Large intestine (tissue), 12 donors: ENCODE measurements around the gene SMARCB1. TPM values are rescaled to one million over a fixed set of nuclear protein-coding genes. Genes with fewer than 3 reads are reported as not detected.

ENCODE experiments used
- DNase-seq, 2 donors: peaks; one replicate each; pipeline versions ENCODE4 v3.0.0 to v3.0.0-alpha.2; 2013
- H3K27ac ChIP-seq: one replicate; pipeline ENCODE4 v1.5.1; 2013; ENCODE audit warnings: low read length
- H3K27me3 ChIP-seq: 2 replicates; pipeline ENCODE4 v1.6.1; 2013; ENCODE audit warnings: low read length; ENCODE audit not compliant: control insufficient read depth, insufficient read depth
- H3K36me3 ChIP-seq: 2 replicates; pipeline ENCODE4 v1.6.1; 2013; ENCODE audit warnings: low read length; ENCODE audit not compliant: control insufficient read depth, insufficient read depth
- H3K4me1 ChIP-seq: one replicate; pipeline ENCODE4 v1.6.1; 2013; ENCODE audit warnings: low read length; ENCODE audit not compliant: control insufficient read depth, insufficient read depth
- H3K4me3 ChIP-seq: one replicate; pipeline ENCODE4 v1.5.1; 2013; ENCODE audit warnings: low read length
- H3K9me3 ChIP-seq: one replicate; pipeline ENCODE4 v1.6.1; 2013; ENCODE audit warnings: mild to moderate bottlenecking, low read depth, low read length, moderate library complexity; ENCODE audit not compliant: control insufficient read depth
- WGBS: methylation state at CpG from one replicate; pipeline ENCODE4 v1.1.5; 2013; ENCODE audit warnings: low lambda C conversion rate; ENCODE audit not compliant: insufficient coverage; 5-methylcytosine and 5-hydroxymethylcytosine counted together
- long read RNA-seq, 11 donors: transcript quantifications; one replicate each; lab custom pipeline, GENCODE V29; 2026
- polyA plus RNA-seq: library from polyadenylated mRNA; unstranded; fragments of 120-200 nt; gene quantifications from one replicate; pipeline ENCODE4 v1.2.1, GENCODE V29; 2013

SMARCB1 gene
- 84.8 TPM for polyA plus RNA-seq
- long read RNA-seq, donor 1, full-length matches to known transcripts: 42 of 42 reads
- long read RNA-seq, donor 1, partial matches to known transcripts: 0 of 42 reads
- long read RNA-seq, donor 1, other reads (novel, unspliced or antisense): 0 of 42 reads
- long read RNA-seq, donor 2, full-length matches to known transcripts: 61 of 74 reads
- long read RNA-seq, donor 2, partial matches to known transcripts: 13 of 74 reads
- long read RNA-seq, donor 2, other reads (novel, unspliced or antisense): 0 of 74 reads
- long read RNA-seq, donor 3, full-length matches to known transcripts: 69 of 100 reads
- long read RNA-seq, donor 3, partial matches to known transcripts: 31 of 100 reads
- long read RNA-seq, donor 3, other reads (novel, unspliced or antisense): 0 of 100 reads
- long read RNA-seq, donor 4, full-length matches to known transcripts: 8 of 8 reads
- long read RNA-seq, donor 4, partial matches to known transcripts: 0 of 8 reads
- long read RNA-seq, donor 4, other reads (novel, unspliced or antisense): 0 of 8 reads
- long read RNA-seq, donor 5, full-length matches to known transcripts: 40 of 40 reads
- long read RNA-seq, donor 5, partial matches to known transcripts: 0 of 40 reads
- long read RNA-seq, donor 5, other reads (novel, unspliced or antisense): 0 of 40 reads
- long read RNA-seq, donor 6, full-length matches to known transcripts: 47 of 55 reads
- long read RNA-seq, donor 6, partial matches to known transcripts: 8 of 55 reads
- long read RNA-seq, donor 6, other reads (novel, unspliced or antisense): 0 of 55 reads
- long read RNA-seq, donor 7, full-length matches to known transcripts: 32 of 38 reads
- long read RNA-seq, donor 7, partial matches to known transcripts: 6 of 38 reads
- long read RNA-seq, donor 7, other reads (novel, unspliced or antisense): 0 of 38 reads
- long read RNA-seq, donor 8, full-length matches to known transcripts: 71 of 86 reads
- long read RNA-seq, donor 8, partial matches to known transcripts: 15 of 86 reads
- long read RNA-seq, donor 8, other reads (novel, unspliced or antisense): 0 of 86 reads
- long read RNA-seq, donor 9, full-length matches to known transcripts: 43 of 51 reads
- long read RNA-seq, donor 9, partial matches to known transcripts: 8 of 51 reads
- long read RNA-seq, donor 9, other reads (novel, unspliced or antisense): 0 of 51 reads
- long read RNA-seq, donor 10, full-length matches to known transcripts: 65 of 86 reads
- long read RNA-seq, donor 10, partial matches to known transcripts: 21 of 86 reads
- long read RNA-seq, donor 10, other reads (novel, unspliced or antisense): 0 of 86 reads
- long read RNA-seq, donor 11, full-length matches to known transcripts: 39 of 39 reads
- long read RNA-seq, donor 11, partial matches to known transcripts: 0 of 39 reads
- long read RNA-seq, donor 11, other reads (novel, unspliced or antisense): 0 of 39 reads

DNA sequence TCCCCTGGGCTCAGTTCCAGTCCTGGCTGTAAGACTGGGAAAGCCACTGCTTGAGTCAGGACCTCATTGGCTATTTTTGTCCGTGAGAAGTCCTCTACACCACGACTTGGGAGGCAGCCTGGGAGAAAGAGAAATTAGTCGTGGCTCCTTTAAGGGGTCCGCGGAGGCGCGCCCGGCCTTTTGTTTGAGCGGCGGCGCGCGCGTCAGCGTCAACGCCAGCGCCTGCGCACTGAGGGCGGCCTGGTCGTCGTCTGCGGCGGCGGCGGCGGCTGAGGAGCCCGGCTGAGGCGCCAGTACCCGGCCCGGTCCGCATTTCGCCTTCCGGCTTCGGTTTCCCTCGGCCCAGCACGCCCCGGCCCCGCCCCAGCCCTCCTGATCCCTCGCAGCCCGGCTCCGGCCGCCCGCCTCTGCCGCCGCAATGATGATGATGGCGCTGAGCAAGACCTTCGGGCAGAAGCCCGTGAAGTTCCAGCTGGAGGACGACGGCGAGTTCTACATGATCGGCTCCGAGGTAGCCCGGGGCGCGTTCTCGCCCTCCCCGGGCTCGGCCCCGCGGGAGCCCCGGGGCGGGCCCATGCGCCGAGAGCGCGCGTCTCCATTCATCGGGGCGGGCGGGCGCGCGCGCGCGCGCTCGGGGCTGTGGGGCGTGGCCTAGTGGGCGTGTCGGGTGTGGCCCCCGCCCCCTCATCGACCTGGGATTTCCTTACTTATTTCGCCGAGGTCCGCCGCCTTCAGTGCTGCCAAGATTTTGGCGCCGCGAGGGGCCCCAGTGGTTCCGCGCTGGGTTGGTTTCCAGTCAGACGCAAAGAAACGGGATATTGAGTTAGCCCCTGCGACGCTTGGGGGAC lies at the start of gene SMARCB1:
Gene SMARCB1, plus strand, starts transcription at position 215 of the 848 bp plus-strand sequence. Its CDS starts 204 bp downstream, at position 419.
- Histone ChIP-seq H3K9me3 (no peaks in the 10 kb centered on the region), H3K27me3 (no peaks in the 10 kb centered on the region), H3K4me1 (peaks cover 36% of the 10 kb centered on the region), H3K27ac (peak within 1 kb of the TSS; percentile 99), H3K4me3 (peak within 1 kb of the TSS; percentile 84), H3K36me3 (peaks cover 16% of the 10 kb centered on the region)
- DNase-seq: peak; percentile 89 to 95
- WGBS: no CpG with 5 or more reads among the region's 97 CpGs

DNA sequence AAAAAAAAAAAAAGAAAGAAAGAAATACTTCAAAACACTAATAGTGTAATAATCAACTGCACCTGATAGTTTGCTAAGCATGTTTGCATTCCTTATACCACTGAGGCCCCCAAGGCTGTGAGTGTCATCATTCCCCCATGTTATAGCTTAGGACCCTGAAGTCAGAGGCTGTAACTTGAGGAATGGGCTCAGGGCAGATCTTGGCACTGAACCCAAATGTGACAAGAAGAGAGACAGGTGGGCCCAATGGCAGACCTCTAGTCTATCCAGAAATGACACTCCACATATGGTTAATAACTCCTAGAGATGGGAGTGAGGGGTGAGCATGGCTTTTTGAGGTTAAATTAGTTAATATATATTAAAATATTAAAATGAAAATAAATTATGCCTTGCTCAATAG lies 49.1 kb upstream of the SMARCB1 start:
- DNase-seq: no peak
- no peaks in the 10 kb centered on the region for H3K9me3 ChIP-seq
- H3K27me3 ChIP-seq: no peaks in the 10 kb centered on the region
- no peak overlapping the region for H3K4me3 ChIP-seq
- H3K27ac ChIP-seq: no peak overlapping the region
- H3K36me3 ChIP-seq: peaks cover 7% of the 10 kb centered on the region
- no peaks in the 10 kb centered on the region for H3K4me1 ChIP-seq

DNA sequence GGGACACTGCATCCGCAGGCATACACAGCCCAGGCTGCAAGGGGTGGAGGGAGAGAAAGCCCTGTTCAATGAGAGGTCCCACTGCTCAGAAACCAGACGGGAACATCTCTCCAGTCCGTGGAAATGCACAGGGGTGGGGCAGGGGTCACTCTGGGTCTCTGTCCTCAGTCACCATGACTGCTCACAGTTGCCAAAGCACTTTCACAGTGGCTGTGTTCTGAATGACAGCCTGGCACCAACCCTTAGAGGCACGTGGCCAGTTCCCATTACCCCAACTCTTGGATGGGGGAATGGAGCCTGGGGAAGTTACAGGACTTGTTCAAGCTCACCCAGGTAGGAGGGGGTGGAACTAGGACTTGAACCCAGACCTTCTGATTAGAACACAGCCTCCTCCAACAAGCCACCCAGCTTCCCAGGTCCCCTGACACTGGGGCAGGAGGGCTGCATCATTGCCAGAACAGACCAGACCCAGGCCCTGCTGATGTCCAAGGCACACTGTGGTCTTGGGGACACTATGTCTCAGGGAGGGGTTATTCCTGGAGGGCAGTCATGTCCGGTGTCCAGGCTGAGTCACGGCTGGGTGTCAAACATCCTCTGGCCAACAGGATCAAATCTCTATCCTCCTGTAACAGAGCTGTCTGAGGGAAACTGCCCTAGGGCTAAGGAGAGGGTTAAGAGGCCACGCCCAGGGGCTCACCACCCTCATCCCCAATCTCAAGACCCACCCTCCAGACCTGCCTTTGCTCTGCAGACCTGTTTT lies 44.1 kb upstream of the SMARCB1 start:
- no peak for DNase-seq
- peaks cover 5% of the 10 kb centered on the region for H3K4me1 ChIP-seq
- no peak overlapping the region for H3K4me3 ChIP-seq
- no CpG with 5 or more reads among the region's 7 CpGs for WGBS
- H3K36me3 ChIP-seq: peaks cover 31% of the 10 kb centered on the region
- no peaks in the 10 kb centered on the region for H3K27me3 ChIP-seq
- H3K27ac ChIP-seq: no peak overlapping the region
- no peaks in the 10 kb centered on the region for H3K9me3 ChIP-seq

DNA sequence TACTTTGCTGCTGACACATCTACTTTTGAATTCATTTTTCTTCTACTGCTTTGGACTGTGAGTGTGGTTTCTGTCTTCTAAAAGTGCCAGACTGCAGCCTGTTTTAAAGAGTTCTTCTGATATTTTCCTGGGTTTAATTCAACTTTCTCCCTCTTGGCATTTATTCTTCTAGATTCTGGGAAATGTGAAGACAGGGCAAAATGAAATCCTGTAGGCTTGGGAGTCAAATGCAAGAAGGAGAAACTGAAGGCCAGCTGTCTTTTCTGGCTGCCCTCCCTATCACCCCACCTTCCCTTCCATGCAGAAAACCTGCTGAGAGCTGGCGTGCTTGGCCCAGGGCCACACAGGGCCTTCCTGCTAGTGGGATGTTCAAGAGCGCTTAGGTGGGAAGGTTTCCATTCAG lies 43.5 kb upstream of the SMARCB1 start:
- DNase-seq: no peak
- WGBS: no CpG with 5 or more reads among the region's 2 CpGs
- H3K4me1 ChIP-seq: peaks cover 5% of the 10 kb centered on the region
- H3K4me3 ChIP-seq: no peak overlapping the region
- peaks cover 31% of the 10 kb centered on the region for H3K36me3 ChIP-seq
- no peaks in the 10 kb centered on the region for H3K9me3 ChIP-seq
- no peak overlapping the region for H3K27ac ChIP-seq
- H3K27me3 ChIP-seq: no peaks in the 10 kb centered on the region

DNA sequence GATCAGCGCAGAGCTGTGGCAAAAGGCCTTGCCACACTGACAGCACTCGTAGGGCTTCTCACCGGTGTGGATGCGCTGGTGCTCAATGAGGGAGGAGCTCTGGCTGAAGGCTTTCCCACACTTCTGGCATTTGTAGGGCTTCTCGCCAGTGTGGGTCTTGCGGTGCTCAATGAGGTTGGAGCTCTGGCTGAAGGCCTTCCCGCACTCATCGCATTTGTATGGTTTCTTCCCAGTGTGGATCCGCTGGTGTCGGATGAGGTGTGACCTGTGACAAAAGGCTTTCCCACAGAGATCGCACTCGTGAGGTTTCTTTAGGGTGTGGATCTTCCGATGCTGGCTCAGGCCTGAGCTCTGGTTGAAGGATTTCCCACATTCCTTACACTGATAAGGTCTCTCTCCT lies 42.8 kb upstream of the SMARCB1 start:
- no peaks in the 10 kb centered on the region for H3K9me3 ChIP-seq
- H3K27ac ChIP-seq: no peak overlapping the region
- no peaks in the 10 kb centered on the region for H3K27me3 ChIP-seq
- no CpG with 5 or more reads among the region's 13 CpGs for WGBS
- no peak overlapping the region for H3K4me3 ChIP-seq
- peaks cover 31% of the 10 kb centered on the region for H3K36me3 ChIP-seq
- no peak for DNase-seq
- peaks cover 5% of the 10 kb centered on the region for H3K4me1 ChIP-seq

DNA sequence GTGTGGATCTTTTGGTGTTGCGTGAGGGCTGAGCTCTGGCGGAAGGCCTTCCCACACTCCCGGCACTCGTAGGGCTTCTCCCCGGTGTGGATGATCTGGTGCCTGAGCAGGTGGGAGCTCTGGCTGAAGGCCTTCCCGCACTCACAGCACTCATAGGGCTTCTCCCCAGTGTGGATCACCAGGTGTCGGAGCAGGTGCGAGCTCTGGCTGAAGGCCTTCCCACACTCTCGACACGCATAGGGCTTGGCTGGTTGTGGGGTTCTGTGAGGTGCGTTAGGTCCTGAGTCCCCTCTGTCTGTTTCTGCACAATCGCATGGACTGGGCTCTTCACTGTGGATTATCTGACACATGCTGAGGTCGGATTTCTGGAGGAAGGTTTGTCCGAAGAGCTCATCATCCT lies 42.3 kb upstream of the SMARCB1 start:
- Histone ChIP-seq H3K9me3 (no peaks in the 10 kb centered on the region), H3K4me3 (no peak overlapping the region), H3K27me3 (no peaks in the 10 kb centered on the region), H3K27ac (no peak overlapping the region), H3K36me3 (peaks cover 31% of the 10 kb centered on the region), H3K4me1 (peaks cover 5% of the 10 kb centered on the region)
- WGBS: no CpG with 5 or more reads among the region's 14 CpGs
- DNase-seq: no peak

DNA sequence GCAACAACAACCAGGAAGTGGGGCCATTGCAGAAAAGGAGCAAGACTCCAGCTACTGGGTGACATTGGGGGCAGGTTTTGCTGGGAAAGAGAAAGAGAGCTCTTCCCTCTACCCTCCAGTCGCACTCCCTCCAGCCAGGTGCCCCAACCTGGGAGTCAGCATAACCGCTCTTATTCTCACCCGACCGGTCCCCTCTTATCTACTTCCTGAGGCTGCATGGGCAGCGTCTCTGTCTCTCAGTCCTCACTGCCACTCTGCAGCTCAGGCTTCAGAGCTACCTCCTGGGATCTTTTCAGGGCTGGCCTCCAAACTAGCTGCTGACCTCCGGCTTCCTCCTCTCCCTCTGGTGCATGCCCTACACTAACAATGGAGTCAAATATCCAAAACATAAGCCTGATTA lies 41.0 kb upstream of the SMARCB1 start:
- H3K4me1 ChIP-seq: peaks cover 15% of the 10 kb centered on the region
- no peaks in the 10 kb centered on the region for H3K27me3 ChIP-seq
- no peaks in the 10 kb centered on the region for H3K9me3 ChIP-seq
- H3K36me3 ChIP-seq: peaks cover 31% of the 10 kb centered on the region
- no peak overlapping the region for H3K27ac ChIP-seq
- WGBS: no CpG with 5 or more reads among the region's 6 CpGs
- H3K4me3 ChIP-seq: no peak overlapping the region
- peak; percentile 44 to 76 for DNase-seq

DNA sequence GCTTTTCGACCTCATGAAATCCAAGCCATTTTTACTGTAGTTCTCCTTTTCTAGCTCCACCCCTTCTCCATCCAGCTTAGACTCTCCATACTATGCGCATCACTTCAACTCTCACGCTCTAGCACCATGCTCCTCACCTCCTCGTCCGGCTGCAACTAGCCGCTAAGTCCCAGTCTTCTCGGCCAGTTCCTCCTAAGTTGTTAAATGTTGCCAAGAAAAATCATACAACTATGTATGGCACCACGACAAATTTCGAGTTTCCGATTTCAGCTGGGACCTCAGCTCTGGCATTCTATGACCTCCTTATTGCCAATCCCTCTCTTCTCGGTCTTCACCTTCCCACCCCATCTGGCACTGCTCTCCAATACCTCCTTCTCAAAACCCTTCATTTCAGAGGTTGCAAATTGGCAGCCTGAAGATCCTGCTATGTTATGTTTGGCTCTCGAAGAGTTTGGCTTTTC lies 36.9 kb upstream of the SMARCB1 start:
- peaks cover 3% of the 10 kb centered on the region for H3K36me3 ChIP-seq
- no peaks in the 10 kb centered on the region for H3K27me3 ChIP-seq
- DNase-seq: peak in 1 of 2 donors; percentile 18
- peak overlapping the region; percentile 83 for H3K4me3 ChIP-seq
- H3K4me1 ChIP-seq: peaks cover 25% of the 10 kb centered on the region
- WGBS: 94% methylated on average over 2 of the region's 12 CpGs
- no peak overlapping the region for H3K27ac ChIP-seq
- no peaks in the 10 kb centered on the region for H3K9me3 ChIP-seq

DNA sequence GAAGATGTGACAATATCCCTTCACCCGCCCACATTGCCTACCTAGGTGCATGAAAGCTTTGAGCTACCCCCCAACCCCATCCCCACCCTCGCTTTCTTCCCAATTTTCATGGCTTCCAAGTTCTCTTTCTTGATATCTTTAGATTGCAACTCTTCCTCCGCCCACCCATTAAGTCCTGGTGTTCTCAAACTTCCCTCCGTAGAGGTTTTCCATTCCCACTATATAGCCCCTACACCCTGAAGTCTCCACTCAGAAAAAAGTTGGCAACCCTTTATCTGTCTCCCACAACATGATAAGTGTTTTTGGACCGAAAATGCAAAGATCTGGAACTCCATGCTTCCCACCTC lies 36.4 kb upstream of the SMARCB1 start:
- 60% methylated on average over 1 of the region's 5 CpGs for WGBS
- Histone ChIP-seq H3K4me1 (peaks cover 25% of the 10 kb centered on the region), H3K27ac (peak overlapping the region; percentile 71)

More for the DNA sequence above, 36.4 kb upstream of the SMARCB1 start:
- Histone ChIP-seq H3K36me3 (no peaks in the 10 kb centered on the region), H3K27me3 (no peaks in the 10 kb centered on the region), H3K4me3 (peak overlapping the region; percentile 83), H3K9me3 (no peaks in the 10 kb centered on the region)
- DNase-seq: no peak
